ENCODE measurements around the gene ESYT3.

Gene ESYT3

GRCh38 chr3:138461896-138462295 lies 27.5 kb downstream of the ESYT3 start:
- ChIA-PET POLR2A (no interaction called here), CTCF (interaction anchor here (1.3 kb wide), 1 partner anchor 9 kb away, joined by 3 read pairs; no protein-coding TSS in a partner anchor)
- no peak for DNase-seq (ENCODE audit: extremely low spot score)
- TF ChIP-seq CTCF (IDR thresholded peaks at IDR 0.05; ENCODE audit: control extremely low read depth, extremely low read depth, low read depth, missing control alignments), result no peak

- ChIA-PET CTCF (interaction anchor here (1.4 kb wide), 1 partner anchor 452 kb away, joined by 5 read pairs; no protein-coding TSS in a partner anchor), POLR2A (no interaction called here)
- DNase-seq (ENCODE audit: extremely low spot score), result no peak
- TF ChIP-seq CTCF (IDR thresholded peaks at IDR 0.05; ENCODE audit: control extremely low read depth, extremely low read depth, low read depth, missing control alignments), result no peak
Measured at GRCh38 chr3:138463724-138464490, 29.5 kb downstream of the ESYT3 start.

- ChIA-PET CTCF (no interaction called here), POLR2A (no interaction called here)
- DNase-seq (ENCODE audit: extremely low spot score), result no peak
- TF ChIP-seq CTCF (IDR thresholded peaks at IDR 0.05; ENCODE audit: control extremely low read depth, extremely low read depth, low read depth, missing control alignments), result no peak
Measured at GRCh38 chr3:138464491-138464860, 30.1 kb downstream of the ESYT3 start.

- no peak for DNase-seq (ENCODE audit: extremely low spot score)
- POLR2A ChIA-PET, result no interaction called here
- CTCF ChIA-PET, result interaction anchor here (1.7 kb wide), 1 partner anchor 450 kb away, joined by 4 read pairs; no protein-coding TSS in a partner anchor
- no peak for TF ChIP-seq CTCF (IDR thresholded peaks at IDR 0.05; ENCODE audit: control extremely low read depth, extremely low read depth, low read depth, missing control alignments)
Measured at GRCh38 chr3:138465451-138465850, 31.0 kb downstream of the ESYT3 start.

GRCh38 chr3:138465925-138466324 lies 31.5 kb downstream of the ESYT3 start:
- ChIA-PET CTCF (interaction anchor here (1.7 kb wide), 1 partner anchor 450 kb away, joined by 4 read pairs; no protein-coding TSS in a partner anchor), POLR2A (no interaction called here)
- DNase-seq (ENCODE audit: extremely low spot score), result no peak
- TF ChIP-seq CTCF (IDR thresholded peaks at IDR 0.05; ENCODE audit: control extremely low read depth, extremely low read depth, low read depth, missing control alignments), result no peak

GRCh38 chr3:138467931-138468330 lies 33.5 kb downstream of the ESYT3 start:
- no peak for TF ChIP-seq CTCF (IDR thresholded peaks at IDR 0.05; ENCODE audit: control extremely low read depth, extremely low read depth, low read depth, missing control alignments)
- ChIA-PET CTCF (interaction anchor here (1.1 kb wide), 1 partner anchor 11 kb away, joined by 4 read pairs; no protein-coding TSS in a partner anchor), POLR2A (no interaction called here)
- DNase-seq (ENCODE audit: extremely low spot score), result no peak

Data from GM10248 (cell line).